Measurements from ENCODE around the gene EIF2D. TPM values are rescaled to one million over a fixed set of nuclear protein-coding genes. Genes with fewer than 3 reads are reported as not detected.

Gene EIF2D
- total and polyA plus RNA-seq, 9 of the 15 experiments (the other 6 are each of a cell fraction or from before 2014, with no cell fraction given), result 81.1 to 138 (median 93.9) TPM

DNA sequence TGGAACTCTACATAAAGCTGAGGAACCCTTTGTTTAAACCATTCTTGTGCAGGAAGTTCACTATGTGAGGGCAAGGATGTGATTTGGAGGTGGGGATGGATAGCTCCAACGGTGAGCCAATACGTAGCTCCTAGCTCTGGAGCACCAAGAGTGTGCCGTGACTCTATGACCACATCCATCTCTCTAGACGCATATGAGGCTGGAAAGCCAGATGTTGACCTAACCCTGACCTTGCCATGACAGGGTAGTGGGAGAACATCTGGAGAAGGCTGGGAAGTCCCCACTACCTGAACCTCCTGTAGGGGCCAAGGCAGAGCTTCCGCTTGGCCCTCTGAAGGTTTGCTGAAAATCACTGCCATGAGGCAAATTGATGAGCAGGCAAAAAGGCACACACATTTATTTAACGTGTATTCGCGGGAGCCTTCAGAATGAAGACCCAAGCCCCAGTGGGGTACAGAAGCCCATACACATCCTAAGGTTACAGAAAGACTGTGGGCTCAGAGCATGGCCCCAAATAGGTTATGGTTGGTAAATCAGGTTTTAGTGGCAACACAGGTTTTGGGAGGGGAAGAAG is 43.4 kb downstream of the EIF2D start:
- Histone ChIP-seq H3K36me3 (ENCODE audit: control insufficient read depth, insufficient read depth, low read length) (peaks cover 61% of the 10 kb centered on the region; the same call in 2 of the 3 replicates), H3K4me3 (no peak overlapping the region), H3K79me2 (ENCODE audit: control insufficient read depth, insufficient read depth, low read length) (peaks cover 22% of the 10 kb centered on the region)

More for the DNA sequence above, 43.4 kb downstream of the EIF2D start:
- Histone ChIP-seq H3K9ac (ENCODE audit: insufficient read depth in 1 of 2, low read depth in 2 of 2, low read length in 2 of 2) (no peak overlapping the region), H3K4me2 (ENCODE audit: insufficient read depth, low read length) (no peak overlapping the region), H4K20me1 (replicated peaks; ENCODE audit: control insufficient read depth, insufficient read depth, low read length) (peaks cover 3% of the 10 kb centered on the region; the same call in 1 of the 2 replicates), H3K4me1 (replicated peaks in 1 of 2; ENCODE audit: control insufficient read depth in 2 of 2, insufficient read depth in 2 of 2, low read length in 2 of 2) (peaks cover 3 to 5% of the 10 kb centered on the region in 2 experiments; a peak in 4 of 5 replicates), H3K27ac (ENCODE audit: extremely low read depth, low read depth, low read length) (no peak overlapping the region), H3K9me3 (replicated peaks; ENCODE audit: control insufficient read depth, insufficient read depth, low read depth, low read length) (no peaks in the 10 kb centered on the region), H3K9me1 (ENCODE audit: control insufficient read depth, insufficient read depth, low read length) (peaks cover 5% of the 10 kb centered on the region), H2AFZ (ENCODE audit: low read depth, low read length) (no peak overlapping the region), H3K27me3 (ENCODE audit: control insufficient read depth in 2 of 2, insufficient read depth in 2 of 2, low read length in 2 of 2) (no peaks in the 10 kb centered on the region)
- DNase-seq (ENCODE audit: extremely low read depth in 1 of 4, low spot score in 3 of 4) (no peak), ATAC-seq (no peak), FAIRE-seq (no peak)
- no TSS peak for BruUV-seq (replicated peaks)
- ChIA-PET POLR2A (interaction anchor here (0.6 to 2.6 kb wide), 7 partner anchors 9 to 370 kb away, joined by 3 to 7 read pairs (median 4); no protein-coding TSS in a partner anchor), CTCF (ENCODE audit: low intra/inter-chr PET ratio) (no interaction called here)
- WGBS (ENCODE audit: insufficient coverage, low coverage, missing lambda C conversion rate), result 78% methylated on average over 8 of the region's 8 CpGs
- intact Hi-C loops (cut with micrococcal nuclease) (no loop called here), in situ Hi-C loops (cut with MboI) (no loop called here)
- no peak for TF ChIP-seq ZMIZ1 (IDR thresholded peaks at IDR 0.05; ENCODE audit: low read depth in 2 of 2, low read length in 2 of 2)
- peak; percentile 72 for TF ChIP-seq ZNF316 (IDR thresholded peaks at IDR 0.05)
- TF ChIP-seq E2F5 (CRISPR knock-in tag; IDR thresholded peaks at IDR 0.05), result 0 out of 2 replicates have a peak, but pooled peaks have one; percentile 27
- TF ChIP-seq MAFG (tag; conservative IDR thresholded peaks at IDR 0.05), result 0 out of 2 replicates have a peak, but pooled peaks have one; percentile 27
- TF ChIP-seq C11orf30 (IDR thresholded peaks at IDR 0.05; ENCODE audit: low read depth), result peak; percentile 57; the same call in 1 of the 2 replicates
- peak; percentile 38; the same call in 1 of the 2 replicates for TF ChIP-seq MAFK (IDR thresholded peaks at IDR 0.05; ENCODE audit: low read length)
- TF ChIP-seq ZNF780A (CRISPR knock-in tag; IDR thresholded peaks at IDR 0.05), result no peak
- peak; percentile 42 for TF ChIP-seq MAFF (IDR thresholded peaks at IDR 0.05; ENCODE audit: low read length)
- TF ChIP-seq ARID2 (IDR thresholded peaks at IDR 0.05), result no peak
- no peak for TF ChIP-seq SREBF1 (IDR thresholded peaks at IDR 0.05; ENCODE audit: borderline replicate concordance, low read depth, low read length)
